Muscle of arm (tissue), 12 donors: ENCODE data around the gene ABHD16A. TPM values are rescaled to one million over a fixed set of nuclear protein-coding genes. Genes with fewer than 3 reads are reported as not detected.
A peak's percentile ranks its signal among the peaks of the same experiment; 100 is the strongest.
"Not testable (repeated sequence)": the region's sequence is repeated elsewhere in the genome, so short reads cannot be mapped to it uniquely, and the experiment has no call there.

Experiments
- DNase-seq: peaks from one replicate; pipeline ENCODE4 v3.0.0-alpha.2; 2013
- polyA plus RNA-seq, 12 donors: library from polyadenylated mRNA; unstranded; fragments of 120-200 nt; gene quantifications; one replicate each; pipeline ENCODE4 v1.2.1, GENCODE V29; 2013; ENCODE audit not compliant: insufficient read length in 12 of 12

The ABHD16A gene
- polyA plus RNA-seq, 12 donors = 35.4 to 54.1 (median 43.1) TPM; not detected in 1

- DNase-seq = no peak
Measured at GRCh38 chr6:31718265-31718664, 15.1 kb upstream of the ABHD16A start.

GRCh38 chr6:31717499-31718222 is 14.5 kb upstream of the ABHD16A start:
- no peak for DNase-seq

GRCh38 chr6:31715022-31715958 is 12.2 kb upstream of the ABHD16A start, which contains the start of gene LY6G6D:
Gene LY6G6D (plus strand): TSS chr6:31715348. CDS start chr6:31715356, 8 bp downstream.
- DNase-seq = no peak

GRCh38 chr6:31713991-31714684 is 11.0 kb upstream of the ABHD16A start:
- no peak for DNase-seq

- no peak for DNase-seq
Measured at GRCh38 chr6:31713465-31713864, 10.3 kb upstream of the ABHD16A start.

GRCh38 chr6:31712296-31712695 is 9.2 kb upstream of the ABHD16A start:
- no peak for DNase-seq

GRCh38 chr6:31711233-31711632 is 8.1 kb upstream of the ABHD16A start:
- DNase-seq = no peak

- no peak for DNase-seq
Measured at GRCh38 chr6:31710523-31711219, 7.5 kb upstream of the ABHD16A start.

GRCh38 chr6:31709157-31709556 is 6.0 kb upstream of the ABHD16A start:
- not testable (repeated sequence) for DNase-seq

- no peak for DNase-seq
Measured at GRCh38 chr6:31708224-31708623, 5.1 kb upstream of the ABHD16A start.

GRCh38 chr6:31707701-31708100 is 4.6 kb upstream of the ABHD16A start:
- DNase-seq = no peak

GRCh38 chr6:31706599-31706998 is 3.5 kb upstream of the ABHD16A start, which contains the start of gene LY6G6F:
Gene LY6G6F (plus strand): TSS chr6:31706866. CDS start chr6:31706907, 41 bp downstream.
- DNase-seq = no peak

GRCh38 chr6:31705931-31706330 is 2.8 kb upstream of the ABHD16A start:
- DNase-seq = no peak

GRCh38 chr6:31702405-31702818 is 712 bp downstream of the ABHD16A start:
- no peak for DNase-seq

GRCh38 chr6:31701666-31702404 is 1.3 kb downstream of the ABHD16A start:
- peak; percentile 68 for DNase-seq

GRCh38 chr6:31700740-31701401 is 2.3 kb downstream of the ABHD16A start:
- DNase-seq = no peak

GRCh38 chr6:31697555-31697954 is 5.6 kb downstream of the ABHD16A start:
- no peak for DNase-seq

GRCh38 chr6:31693535-31693934 is 9.6 kb downstream of the ABHD16A start:
- DNase-seq = no peak

GRCh38 chr6:31692886-31693285 is 10.2 kb downstream of the ABHD16A start:
- DNase-seq = no peak

- no peak for DNase-seq
Measured at GRCh38 chr6:31692353-31692752, 10.8 kb downstream of the ABHD16A start.
